Measurements from ENCODE around the gene TSSK3. TPM values are rescaled to one million over a fixed set of nuclear protein-coding genes. Genes with fewer than 3 reads are reported as not detected.

Gene TSSK3
- total and polyA plus RNA-seq, 2 donors (not counting 1 experiment from before 2014, with no cell fraction given), result 1.8 to 11.6 TPM

GRCh38 chr1:32350785-32351398, 11.4 kb upstream of the TSSK3 start:
- Histone ChIP-seq H3K4me2 (replicated peaks; ENCODE audit: low read depth, low read length, poor library complexity, severe bottlenecking) (peak overlapping the region; percentile 99), H3K4me3 (ENCODE audit: control extremely low read depth in 1 of 5, extremely low read depth in 1 of 5, insufficient read depth in 1 of 5, low read depth in 2 of 5, low read length in 4 of 5) (peak overlapping the region; percentile 40 to 75 (median 63)), H2AFZ (ENCODE audit: insufficient read depth, low read depth, low read length, poor library complexity, severe bottlenecking) (peak overlapping the region; percentile 95), H3K79me2 (ENCODE audit: control insufficient read depth, insufficient read depth, low read length) (peaks cover 2% of the 10 kb centered on the region), H3K9ac (ENCODE audit: low read length) (peak overlapping the region; percentile 80), H3K4me1 (ENCODE audit: control insufficient read depth in 2 of 2, insufficient read depth in 2 of 2, low read length in 2 of 2) (peaks cover 14 to 27% of the 10 kb centered on the region in 2 donors), H4K20me1 (ENCODE audit: control insufficient read depth, insufficient read depth, low read length, poor library complexity, severe bottlenecking) (no peaks in the 10 kb centered on the region), H3K9me3 (ENCODE audit: control extremely low read depth in 1 of 3, control insufficient read depth in 2 of 3, insufficient read depth in 1 of 3, low read length in 2 of 3) (peaks cover 0 to 15% (median 4%) of the 10 kb centered on the region in 3 donors), H3K27ac (ENCODE audit: low read length in 2 of 2) (peak overlapping the region; percentile 54 to 91), H3K36me3 (replicated peaks in 1 of 2; ENCODE audit: control extremely low read depth in 1 of 2, control insufficient read depth in 1 of 2, extremely low read depth in 1 of 2, insufficient read depth in 2 of 2, low read length in 1 of 2) (no peaks in the 10 kb centered on the region), H3K27me3 (replicated peaks in 1 of 4; ENCODE audit: control extremely low read depth in 1 of 4, control insufficient read depth in 3 of 4, insufficient read depth in 4 of 4, low read length in 3 of 4) (no peaks in the 10 kb centered on the region)
- Mint-ChIP-seq H3K4me3 (peak overlapping the region; percentile 88), H3K27me3 (no peaks in the 10 kb centered on the region), H3K9me3 (ENCODE audit: insufficient read depth) (no peaks in the 10 kb centered on the region), H3K27ac (peak overlapping the region; percentile 88), H3K4me1 (peaks cover 22% of the 10 kb centered on the region)
- TF ChIP-seq CTCF (IDR thresholded peaks at IDR 0.05), result peak; percentile 67
- TF ChIP-seq EZH2 (IDR thresholded peaks at IDR 0.05; ENCODE audit: borderline replicate concordance, insufficient read depth, low read depth, low read length, poor library complexity, severe bottlenecking), result no peak
- ChIA-PET POLR2A (interaction anchor here (0.6 to 3.6 kb wide), 9 partner anchors 9 to 110 kb away, joined by 3 to 51 read pairs (median 4); partner anchors contain the start of genes HDAC1 and MARCKSL1), CTCF (interaction anchor here (0.8 to 3.4 kb wide), 9 partner anchors 9 to 135 kb away, joined by 3 to 29 read pairs (median 5); partner anchors contain the start of genes BSDC1 and MARCKSL1)
- 17% methylated on average over 21 of the region's 28 CpGs for WGBS (ENCODE audit: insufficient coverage)
- ATAC-seq (ENCODE audit: low read depth), result peak; percentile 70
- DNase-seq, result no peak
- intact Hi-C loops (cut with micrococcal nuclease), result loop anchor here (1.0 to 10.0 kb wide), 9 partner anchors 9 to 706 kb away; partner anchors contain the start of genes BSDC1, EIF3I, HDAC1 and MARCKSL1

All from B cell (primary cell).